ENCODE results near the gene MCUR1. TPM values are rescaled to one million over a fixed set of nuclear protein-coding genes. Genes with fewer than 3 reads are reported as not detected.

MCUR1 gene
- total and polyA plus RNA-seq, 2 of the 13 experiments (the other 11 are each of a cell fraction or from before 2014, with no cell fraction given) = 8.0 to 29.6 TPM

DNA sequence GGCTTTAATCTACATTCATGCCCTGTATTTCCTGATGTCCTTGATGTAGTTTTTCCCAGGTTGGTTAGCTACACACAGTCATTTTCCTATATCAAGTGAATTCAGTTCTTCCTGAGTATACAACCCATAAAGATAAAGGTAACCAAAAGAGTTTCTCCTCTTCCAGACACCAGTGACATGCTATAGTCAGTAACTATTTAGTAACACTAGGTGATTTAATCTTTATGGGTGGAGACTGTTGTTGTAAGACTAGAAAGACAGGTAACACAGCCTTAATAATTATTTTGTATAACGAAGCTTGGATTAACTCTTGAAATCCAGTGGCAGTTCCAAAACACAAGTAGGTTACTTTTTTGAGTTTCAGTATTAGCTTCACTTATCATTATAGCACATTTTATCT, 17.6 kb downstream of the MCUR1 start:
- in situ Hi-C loops (cut with HindIII; ENCODE audit: extremely low pct_ligation_motif_present, low pct_unique_long_range_greater_than_20kb) = loop anchor here (10.0 kb wide), 1 partner anchor 258 kb away; no protein-coding TSS in a partner anchor
- DNase-seq (ENCODE audit: low spot score) = no peak
- CTCF ChIA-PET (ENCODE audit: low intra/inter-chr PET ratio, low total read pairs) = no interaction called here
- TF ChIP-seq MZF1 (CRISPR knock-in tag; IDR thresholded peaks at IDR 0.05; ENCODE audit: borderline replicate concordance) = no peak
- no peak for TF ChIP-seq SIN3A (IDR thresholded peaks at IDR 0.05; ENCODE audit: borderline replicate concordance, low read depth, low read length)
- H3K9me3 ChIP-seq (ENCODE audit: low read length) = no peaks in the 10 kb centered on the region
- ATAC-seq = no peak
- no peak for FAIRE-seq
- no TSS peak for BruUV-seq (replicated peaks)
- H2AFZ ChIP-seq (ENCODE audit: low read length) = no peak overlapping the region
- H3K79me2 ChIP-seq (ENCODE audit: insufficient read depth, low read length) = no peaks in the 10 kb centered on the region
- intact Hi-C loops (cut with micrococcal nuclease; ENCODE audit: unreplicated experiment) = loop anchor here (5.0 kb wide), 1 partner anchor 131 kb away; no protein-coding TSS in a partner anchor
- no peaks in the 10 kb centered on the region for H4K20me1 ChIP-seq (ENCODE audit: insufficient read depth, low read length)
- H3K9ac ChIP-seq (ENCODE audit: insufficient read depth, low read depth, low read length) = no peak overlapping the region
- 98% methylated on average over 1 of the region's 1 CpG for WGBS (ENCODE audit: low lambda C conversion rate)
- no peak overlapping the region for H3K4me2 ChIP-seq (ENCODE audit: low read depth, low read length)
- POLR2A ChIA-PET = no interaction called here
- no peaks in the 10 kb centered on the region for H3K27me3 ChIP-seq (ENCODE audit: control insufficient read depth in 1 of 2, insufficient read depth in 2 of 2, low read length in 2 of 2)
- H3K27ac ChIP-seq (ENCODE audit: extremely low read length, insufficient read depth, low read length) = no peak overlapping the region
- no peaks in the 10 kb centered on the region for H3K4me1 ChIP-seq (ENCODE audit: insufficient read depth, low read length)
- peaks cover 7 to 57% of the 10 kb centered on the region in 2 experiments for H3K36me3 ChIP-seq (replicated peaks in 1 of 2; ENCODE audit: control insufficient read depth in 1 of 2, insufficient read depth in 2 of 2, low read length in 2 of 2)
- H3K4me3 ChIP-seq (replicated peaks in 1 of 3; ENCODE audit: insufficient read depth in 1 of 3, low read depth in 2 of 3, low read length in 3 of 3) = no peak overlapping the region

- Histone ChIP-seq H3K79me2 (ENCODE audit: insufficient read depth, low read length) (no peaks in the 10 kb centered on the region), H3K9me3 (ENCODE audit: low read length) (no peaks in the 10 kb centered on the region), H3K9ac (ENCODE audit: insufficient read depth, low read depth, low read length) (no peak overlapping the region), H3K27ac (ENCODE audit: extremely low read length, insufficient read depth, low read length) (no peak overlapping the region), H4K20me1 (ENCODE audit: insufficient read depth, low read length) (no peaks in the 10 kb centered on the region), H3K4me3 (replicated peaks in 1 of 3; ENCODE audit: insufficient read depth in 1 of 3, low read depth in 2 of 3, low read length in 3 of 3) (no peak overlapping the region), H3K27me3 (ENCODE audit: control insufficient read depth in 1 of 2, insufficient read depth in 2 of 2, low read length in 2 of 2) (no peaks in the 10 kb centered on the region), H3K4me1 (ENCODE audit: insufficient read depth, low read length) (no peaks in the 10 kb centered on the region), H3K36me3 (replicated peaks in 1 of 2; ENCODE audit: control insufficient read depth in 1 of 2, insufficient read depth in 2 of 2, low read length in 2 of 2) (peaks cover 4 to 43% of the 10 kb centered on the region in 2 experiments), H2AFZ (ENCODE audit: low read length) (no peak overlapping the region), H3K4me2 (ENCODE audit: low read depth, low read length) (no peak overlapping the region)
- intact Hi-C loops (cut with micrococcal nuclease; ENCODE audit: unreplicated experiment) = loop anchor here (1.0 to 5.0 kb wide), 5 partner anchors 78 to 272 kb away; no protein-coding TSS in a partner anchor
- in situ Hi-C loops (cut with HindIII; ENCODE audit: extremely low pct_ligation_motif_present, low pct_unique_long_range_greater_than_20kb) = loop anchor here (10.0 kb wide), 1 partner anchor 260 kb away; no protein-coding TSS in a partner anchor
- FAIRE-seq (peak; percentile 97), DNase-seq (ENCODE audit: low spot score) (peak; percentile 73), ATAC-seq (peak; percentile 93)
- ChIA-PET POLR2A (interaction anchor here (1.9 kb wide), 1 partner anchor 19 kb away, joined by 8 read pairs; the partner anchor contains the start of gene MCUR1), CTCF (ENCODE audit: low intra/inter-chr PET ratio, low total read pairs) (interaction anchor here (1.0 to 2.6 kb wide), 5 partner anchors 78 to 349 kb away, joined by 3 to 20 read pairs (median 7); no protein-coding TSS in a partner anchor)
- TSS peak; percentile 8 for BruUV-seq (replicated peaks)
- 52% methylated on average over 8 of the region's 8 CpGs for WGBS (ENCODE audit: low lambda C conversion rate)
- TF ChIP-seq ARNTL (CRISPR knock-in tag; IDR thresholded peaks at IDR 0.05) (no peak), TBL1XR1 (IDR thresholded peaks at IDR 0.05; ENCODE audit: borderline replicate concordance, low read length, partially characterized antibody) (no peak), CCDC6 (CRISPR knock-in tag; IDR thresholded peaks at IDR 0.05) (0 out of 2 replicates have a peak, but pooled peaks have one; percentile 39), KAT8 (CRISPR knock-in tag; IDR thresholded peaks at IDR 0.05) (peak; percentile 45; the same call in 1 of the 2 replicates), DDIT3 (CRISPR knock-in tag; IDR thresholded peaks at IDR 0.05) (no peak)
- TF ChIP-seq, protein P1, sequence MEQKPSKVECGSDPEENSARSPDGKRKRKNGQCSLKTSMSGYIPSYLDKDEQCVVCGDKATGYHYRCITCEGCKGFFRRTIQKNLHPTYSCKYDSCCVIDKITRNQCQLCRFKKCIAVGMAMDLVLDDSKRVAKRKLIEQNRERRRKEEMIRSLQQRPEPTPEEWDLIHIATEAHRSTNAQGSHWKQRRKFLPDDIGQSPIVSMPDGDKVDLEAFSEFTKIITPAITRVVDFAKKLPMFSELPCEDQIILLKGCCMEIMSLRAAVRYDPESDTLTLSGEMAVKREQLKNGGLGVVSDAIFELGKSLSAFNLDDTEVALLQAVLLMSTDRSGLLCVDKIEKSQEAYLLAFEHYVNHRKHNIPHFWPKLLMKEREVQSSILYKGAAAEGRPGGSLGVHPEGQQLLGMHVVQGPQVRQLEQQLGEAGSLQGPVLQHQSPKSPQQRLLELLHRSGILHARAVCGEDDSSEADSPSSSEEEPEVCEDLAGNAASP (CRISPR knock-in tag; IDR thresholded peaks at IDR 0.05; ENCODE audit: borderline replicate concordance) = 0 out of 2 replicates have a peak, but pooled peaks have one; percentile 37
- TF ChIP-seq, protein P2, sequence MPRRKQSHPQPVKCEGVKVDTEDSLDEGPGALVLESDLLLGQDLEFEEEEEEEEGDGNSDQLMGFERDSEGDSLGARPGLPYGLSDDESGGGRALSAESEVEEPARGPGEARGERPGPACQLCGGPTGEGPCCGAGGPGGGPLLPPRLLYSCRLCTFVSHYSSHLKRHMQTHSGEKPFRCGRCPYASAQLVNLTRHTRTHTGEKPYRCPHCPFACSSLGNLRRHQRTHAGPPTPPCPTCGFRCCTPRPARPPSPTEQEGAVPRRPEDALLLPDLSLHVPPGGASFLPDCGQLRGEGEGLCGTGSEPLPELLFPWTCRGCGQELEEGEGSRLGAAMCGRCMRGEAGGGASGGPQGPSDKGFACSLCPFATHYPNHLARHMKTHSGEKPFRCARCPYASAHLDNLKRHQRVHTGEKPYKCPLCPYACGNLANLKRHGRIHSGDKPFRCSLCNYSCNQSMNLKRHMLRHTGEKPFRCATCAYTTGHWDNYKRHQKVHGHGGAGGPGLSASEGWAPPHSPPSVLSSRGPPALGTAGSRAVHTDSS (CRISPR knock-in tag; conservative IDR thresholded peaks at IDR 0.05) = no peak
These were observed 19.2 kb downstream of the MCUR1 start for GRCh38 chr6:13795041-13795750.

Data from HepG2 (cell line).